ENCODE results near the gene FHDC1. TPM values are rescaled to one million over a fixed set of nuclear protein-coding genes. Genes with fewer than 3 reads are reported as not detected.

The FHDC1 gene
- total RNA-seq, 4 donors from 2014 or later = 21.9 to 39.6 (median 28.7) TPM

- H3K27ac ChIP-seq = no peak overlapping the region
- H3K4me3 ChIP-seq = no peak overlapping the region
- no peaks in the 10 kb centered on the region for H3K9me3 ChIP-seq
- no peaks in the 10 kb centered on the region for H3K27me3 ChIP-seq
- no peak for TF ChIP-seq POLR2AphosphoS5 (IDR thresholded peaks at IDR 0.05)
- TF ChIP-seq POLR2A (IDR thresholded peaks at IDR 0.05) = no peak
- TF ChIP-seq CTCF (IDR thresholded peaks at IDR 0.05) = no peak
- no peak for TF ChIP-seq EP300 (IDR thresholded peaks at IDR 0.05)
- 90% methylated on average over 2 of the region's 2 CpGs for WGBS
- DNase-seq (ENCODE audit: low spot score in 2 of 2) = no peak
- H3K36me3 ChIP-seq = peaks cover 27% of the 10 kb centered on the region
- H3K4me1 ChIP-seq = peaks cover 7% of the 10 kb centered on the region
These were observed 23.0 kb downstream of the FHDC1 start for GRCh38 chr4:152959080-152959479.

GRCh38 chr4:152960082-152960481, 24.0 kb downstream of the FHDC1 start:
- Histone ChIP-seq H3K36me3 (peaks cover 22% of the 10 kb centered on the region), H3K27me3 (no peaks in the 10 kb centered on the region), H3K4me3 (no peak overlapping the region), H3K9me3 (no peaks in the 10 kb centered on the region), H3K4me1 (peaks cover 7% of the 10 kb centered on the region), H3K27ac (no peak overlapping the region)
- 95% methylated on average over 3 of the region's 3 CpGs for WGBS
- TF ChIP-seq POLR2A (IDR thresholded peaks at IDR 0.05) = no peak
- no peak for TF ChIP-seq EP300 (IDR thresholded peaks at IDR 0.05)
- no peak for TF ChIP-seq POLR2AphosphoS5 (IDR thresholded peaks at IDR 0.05)
- no peak for TF ChIP-seq CTCF (IDR thresholded peaks at IDR 0.05)
- no peak for DNase-seq (ENCODE audit: low spot score in 2 of 2)

GRCh38 chr4:152961014-152961772, 25.1 kb downstream of the FHDC1 start:
- peak in 1 of 2 donors; percentile 38 for DNase-seq (ENCODE audit: low spot score in 2 of 2)
- Histone ChIP-seq H3K36me3 (peaks cover 22% of the 10 kb centered on the region), H3K9me3 (no peaks in the 10 kb centered on the region), H3K27ac (no peak overlapping the region), H3K4me3 (no peak overlapping the region), H3K4me1 (peaks cover 7% of the 10 kb centered on the region), H3K27me3 (no peaks in the 10 kb centered on the region)
- no peak for TF ChIP-seq POLR2AphosphoS5 (IDR thresholded peaks at IDR 0.05)
- no peak for TF ChIP-seq EP300 (IDR thresholded peaks at IDR 0.05)
- TF ChIP-seq CTCF (IDR thresholded peaks at IDR 0.05) = no peak
- TF ChIP-seq POLR2A (IDR thresholded peaks at IDR 0.05) = no peak
- 69% methylated on average over 14 of the region's 14 CpGs for WGBS

- H3K36me3 ChIP-seq = peaks cover 20% of the 10 kb centered on the region
- 84% methylated on average over 1 of the region's 1 CpG for WGBS
- TF ChIP-seq EP300 (IDR thresholded peaks at IDR 0.05) = no peak
- no peak for TF ChIP-seq CTCF (IDR thresholded peaks at IDR 0.05)
- TF ChIP-seq POLR2A (IDR thresholded peaks at IDR 0.05) = no peak
- no peak for TF ChIP-seq POLR2AphosphoS5 (IDR thresholded peaks at IDR 0.05)
- H3K27me3 ChIP-seq = no peaks in the 10 kb centered on the region
- no peaks in the 10 kb centered on the region for H3K9me3 ChIP-seq
- H3K4me1 ChIP-seq = peaks cover 8% of the 10 kb centered on the region
- DNase-seq (ENCODE audit: low spot score in 2 of 2) = no peak
- H3K4me3 ChIP-seq = no peak overlapping the region
- H3K27ac ChIP-seq = no peak overlapping the region
These were observed 25.6 kb downstream of the FHDC1 start for GRCh38 chr4:152961773-152962115.

GRCh38 chr4:152962150-152962549, 26.0 kb downstream of the FHDC1 start:
- H3K27me3 ChIP-seq = no peaks in the 10 kb centered on the region
- no peaks in the 10 kb centered on the region for H3K9me3 ChIP-seq
- 82% methylated on average over 5 of the region's 5 CpGs for WGBS
- peaks cover 16% of the 10 kb centered on the region for H3K36me3 ChIP-seq
- peaks cover 8% of the 10 kb centered on the region for H3K4me1 ChIP-seq
- TF ChIP-seq CTCF (IDR thresholded peaks at IDR 0.05) (no peak), POLR2AphosphoS5 (IDR thresholded peaks at IDR 0.05) (no peak), POLR2A (IDR thresholded peaks at IDR 0.05) (no peak), EP300 (IDR thresholded peaks at IDR 0.05) (no peak)
- DNase-seq (ENCODE audit: low spot score in 2 of 2) = no peak
- H3K27ac ChIP-seq = no peak overlapping the region
- H3K4me3 ChIP-seq = no peak overlapping the region
